Osteoblast (primary cell): ENCODE measurements around the gene STARD3. TPM values are rescaled to one million over a fixed set of nuclear protein-coding genes. Genes with fewer than 3 reads are reported as not detected.

Experiments
- DNase-seq: peaks from one replicate; pipeline ENCODE4 v3.0.0; 2011; ENCODE audit warnings: low spot score, mixed read lengths; ENCODE audit not compliant: insufficient read length; ENCODE audit errors: missing footprints
- H2AFZ ChIP-seq: 2 replicates; pipeline ENCODE4 v1.6.0; 2011; ENCODE audit warnings: mild to moderate bottlenecking, low read length
- H3K27ac ChIP-seq: 2 replicates; pipeline ENCODE4 v1.5.1; 2011; ENCODE audit warnings: mild to moderate bottlenecking, low read depth, low read length, moderate library complexity
- H3K27me3 ChIP-seq: 2 replicates; pipeline ENCODE4 v1.6.0; 2012; ENCODE audit warnings: mild to moderate bottlenecking, control low read depth, inconsistent platforms, low read length, moderate library complexity; ENCODE audit not compliant: insufficient read depth
- H3K36me3 ChIP-seq: 2 replicates; pipeline ENCODE4 v1.5.1; 2011; ENCODE audit warnings: mild to moderate bottlenecking, low read length, control low read depth, moderate library complexity; ENCODE audit not compliant: insufficient read depth
- H3K4me1 ChIP-seq: 2 replicates; pipeline ENCODE4 v1.5.1; 2011; ENCODE audit warnings: mild to moderate bottlenecking, low read length, control low read depth, moderate library complexity; ENCODE audit not compliant: insufficient read depth
- H3K4me2 ChIP-seq: 2 replicates; pipeline ENCODE4 v1.6.0; 2011; ENCODE audit warnings: mild to moderate bottlenecking, low read length; ENCODE audit not compliant: insufficient read depth
- H3K4me3 ChIP-seq: fragments of 200-600 bp; sonication (generic); 3 replicates; pipeline ENCODE4 v1.5.1; 2012; ENCODE audit warnings: mild to moderate bottlenecking, low read length, inconsistent platforms; ENCODE audit not compliant: insufficient read depth
- H3K79me2 ChIP-seq: 2 replicates; pipeline ENCODE4 v1.6.0; 2012; ENCODE audit warnings: mild to moderate bottlenecking, low read length, control low read depth, inconsistent platforms; ENCODE audit not compliant: insufficient read depth
- H3K9me3 ChIP-seq: 2 replicates; pipeline ENCODE4 v1.5.1; 2011; ENCODE audit warnings: low read depth, low read length, control low read depth
- H4K20me1 ChIP-seq: 2 replicates; pipeline ENCODE4 v1.6.0; 2012; ENCODE audit warnings: mild to moderate bottlenecking, low read length, control low read depth; ENCODE audit not compliant: insufficient read depth
- total RNA-seq: library from RNA; depleted of rRNA; stranded (reverse); fragments of >200 nt; gene quantifications from 2 replicates; pipeline ENCODE4 v1.2.3, GENCODE V29; 2012
- TF ChIP-seq, protein P1 (sequence below): IDR thresholded peaks from 2 replicates; pipeline ENCODE4 v1.5.1; 2011; ENCODE audit warnings: mild to moderate bottlenecking, low read depth, low read length, moderate library complexity; ENCODE audit errors: extremely low read depth

The STARD3 gene
- total RNA-seq, 1 donor: 35.8 TPM

DNA sequence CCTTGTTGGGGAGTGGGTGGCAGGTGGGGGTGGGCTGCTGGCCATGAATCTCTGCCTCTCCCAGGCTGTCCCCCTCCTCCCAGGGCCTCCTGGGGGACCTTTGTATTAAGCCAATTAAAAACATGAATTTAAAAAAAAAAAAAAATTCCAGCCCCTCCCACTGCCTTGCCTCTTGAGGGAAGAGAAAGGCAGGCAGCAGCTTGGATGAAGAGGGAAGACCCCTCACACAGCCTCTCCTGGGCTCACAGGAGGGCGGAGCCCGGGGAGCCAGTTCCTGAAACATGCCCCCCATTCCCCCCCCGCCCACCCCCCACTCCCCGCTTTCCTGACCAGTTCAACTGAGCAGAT lies 26.4 kb downstream of the STARD3 start:
- H3K27me3 ChIP-seq: peaks cover 33% of the 10 kb centered on the region
- no peak overlapping the region for H3K27ac ChIP-seq
- peak; percentile 77 for DNase-seq
- H3K79me2 ChIP-seq: no peaks in the 10 kb centered on the region
- H4K20me1 ChIP-seq: peaks cover 6% of the 10 kb centered on the region
- H3K4me2 ChIP-seq: no peak overlapping the region
- H3K4me1 ChIP-seq: no peaks in the 10 kb centered on the region
- peaks cover 4% of the 10 kb centered on the region for H3K36me3 ChIP-seq
- TF ChIP-seq, protein P1, sequence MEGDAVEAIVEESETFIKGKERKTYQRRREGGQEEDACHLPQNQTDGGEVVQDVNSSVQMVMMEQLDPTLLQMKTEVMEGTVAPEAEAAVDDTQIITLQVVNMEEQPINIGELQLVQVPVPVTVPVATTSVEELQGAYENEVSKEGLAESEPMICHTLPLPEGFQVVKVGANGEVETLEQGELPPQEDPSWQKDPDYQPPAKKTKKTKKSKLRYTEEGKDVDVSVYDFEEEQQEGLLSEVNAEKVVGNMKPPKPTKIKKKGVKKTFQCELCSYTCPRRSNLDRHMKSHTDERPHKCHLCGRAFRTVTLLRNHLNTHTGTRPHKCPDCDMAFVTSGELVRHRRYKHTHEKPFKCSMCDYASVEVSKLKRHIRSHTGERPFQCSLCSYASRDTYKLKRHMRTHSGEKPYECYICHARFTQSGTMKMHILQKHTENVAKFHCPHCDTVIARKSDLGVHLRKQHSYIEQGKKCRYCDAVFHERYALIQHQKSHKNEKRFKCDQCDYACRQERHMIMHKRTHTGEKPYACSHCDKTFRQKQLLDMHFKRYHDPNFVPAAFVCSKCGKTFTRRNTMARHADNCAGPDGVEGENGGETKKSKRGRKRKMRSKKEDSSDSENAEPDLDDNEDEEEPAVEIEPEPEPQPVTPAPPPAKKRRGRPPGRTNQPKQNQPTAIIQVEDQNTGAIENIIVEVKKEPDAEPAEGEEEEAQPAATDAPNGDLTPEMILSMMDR: no peak
- no peak overlapping the region for H2AFZ ChIP-seq
- no peaks in the 10 kb centered on the region for H3K9me3 ChIP-seq
- H3K4me3 ChIP-seq: no peak overlapping the region

- no peaks in the 10 kb centered on the region for H3K4me1 ChIP-seq
- DNase-seq: peak; percentile 88
Observed at GRCh38 chr17:39663688-39664580, 27.0 kb downstream of the STARD3 start.

GRCh38 chr17:39664581-39665561 lies 27.9 kb downstream of the STARD3 start, which contains the start of gene TCAP:
Gene TCAP (plus strand): TSS chr17:39665349. CDS start chr17:39665360, 11 bp downstream.
- H3K4me2 ChIP-seq: no peak within 1 kb of the TSS
- H3K36me3 ChIP-seq: peaks cover 4% of the 10 kb centered on the region
- peaks cover 6% of the 10 kb centered on the region for H4K20me1 ChIP-seq
- peaks cover 49% of the 10 kb centered on the region for H3K27me3 ChIP-seq
- no peaks in the 10 kb centered on the region for H3K4me1 ChIP-seq
- no peak within 1 kb of the TSS for H3K27ac ChIP-seq
- no peak within 1 kb of the TSS for H2AFZ ChIP-seq
- H3K9me3 ChIP-seq: no peaks in the 10 kb centered on the region
- no peak within 1 kb of the TSS for H3K4me3 ChIP-seq
- no peaks in the 10 kb centered on the region for H3K79me2 ChIP-seq
- DNase-seq: peak; percentile 78
- TF ChIP-seq, protein P1: no peak

More at GRCh38 chr17:39663688-39664580, 27.0 kb downstream of the STARD3 start:
- TF ChIP-seq, protein P1: no peak
- Histone ChIP-seq H3K27me3 (peaks cover 39% of the 10 kb centered on the region), H4K20me1 (peaks cover 6% of the 10 kb centered on the region), H3K4me3 (no peak overlapping the region), H2AFZ (no peak overlapping the region), H3K9me3 (no peaks in the 10 kb centered on the region), H3K27ac (no peak overlapping the region), H3K36me3 (peaks cover 4% of the 10 kb centered on the region), H3K79me2 (no peaks in the 10 kb centered on the region), H3K4me2 (no peak overlapping the region)
